ENCODE measurements around the gene RAI1.
A peak's percentile ranks its signal among the peaks of the same experiment; 100 is the strongest.

The RAI1 gene

DNA sequence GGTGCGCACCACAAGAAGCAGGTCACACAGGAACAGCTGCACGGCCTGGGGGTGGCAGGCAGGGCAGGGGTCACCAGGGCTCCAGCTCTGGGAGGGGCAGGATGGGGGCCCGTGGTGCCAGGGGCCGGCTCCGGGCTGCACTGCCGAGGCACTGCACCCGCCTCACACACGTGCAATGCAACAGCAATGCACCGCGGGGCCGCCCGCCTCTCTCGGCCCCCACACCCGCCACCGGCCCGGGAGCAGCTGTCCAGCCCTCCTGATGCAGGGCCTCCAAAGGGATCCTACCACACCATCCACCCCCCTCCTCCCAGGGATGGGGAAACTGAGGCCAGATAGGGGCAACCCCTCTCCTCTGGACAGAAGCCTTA, 132.5 kb downstream of the RAI1 start:
- Histone ChIP-seq H2BK12ac (ENCODE audit: low read length) (peak overlapping the region; percentile 51), H3K4ac (ENCODE audit: low read length) (no peak overlapping the region), H2BK15ac (ENCODE audit: low read length) (no peak overlapping the region), H3K9ac (ENCODE audit: low read depth, low read length, poor library complexity) (no peak overlapping the region), H2BK5ac (ENCODE audit: low read length) (no peak overlapping the region), H2AFZ (ENCODE audit: low read length) (no peak overlapping the region), H3K27me3 (ENCODE audit: control insufficient read depth in 3 of 3, insufficient read depth in 3 of 3, low read depth in 1 of 3, low read length in 3 of 3) (no peaks in the 10 kb centered on the region), H2BK120ac (ENCODE audit: low read depth, low read length) (no peak overlapping the region), H4K91ac (ENCODE audit: low read depth, low read length, poor library complexity) (no peak overlapping the region), H3K36me3 (replicated peaks in 1 of 2; ENCODE audit: control insufficient read depth in 2 of 2, insufficient read depth in 2 of 2, low read length in 2 of 2) (peaks cover 58 to 67% of the 10 kb centered on the region in 2 donors), H4K8ac (ENCODE audit: low read depth, low read length) (no peak overlapping the region), H3K27ac (replicated peaks; ENCODE audit: low read length) (no peak overlapping the region), H3K4me2 (ENCODE audit: insufficient read depth, low read length, poor library complexity, severe bottlenecking) (no peak overlapping the region), H3K79me1 (ENCODE audit: low read depth, low read length) (peaks cover 6% of the 10 kb centered on the region), H3K18ac (ENCODE audit: low read length) (no peak overlapping the region), H3K4me1 (ENCODE audit: control insufficient read depth in 2 of 2, insufficient read depth in 1 of 2, low read depth in 1 of 2, low read length in 2 of 2) (peaks cover 24 to 33% of the 10 kb centered on the region in 2 donors), H3K9me3 (replicated peaks in 1 of 2; ENCODE audit: control insufficient read depth in 2 of 2, insufficient read depth in 1 of 2, low read depth in 1 of 2, low read length in 2 of 2) (no peaks in the 10 kb centered on the region), H3K23ac (ENCODE audit: low read depth, low read length, poor library complexity) (peak overlapping the region; percentile 75), H3K4me3 (ENCODE audit: low read length in 2 of 2) (no peak overlapping the region), H2AK5ac (ENCODE audit: low read depth, low read length) (no peak overlapping the region), H3K14ac (ENCODE audit: low read length) (peak overlapping the region; percentile 49)
- no peak for DNase-seq (ENCODE audit: low spot score)
- WGBS, 2 donors (ENCODE audit: extremely low coverage in 2 of 2, insufficient read length in 2 of 2, insufficient replicate concordance in 1 of 2): no CpG with 5 or more reads among the region's 16 CpGs

DNA sequence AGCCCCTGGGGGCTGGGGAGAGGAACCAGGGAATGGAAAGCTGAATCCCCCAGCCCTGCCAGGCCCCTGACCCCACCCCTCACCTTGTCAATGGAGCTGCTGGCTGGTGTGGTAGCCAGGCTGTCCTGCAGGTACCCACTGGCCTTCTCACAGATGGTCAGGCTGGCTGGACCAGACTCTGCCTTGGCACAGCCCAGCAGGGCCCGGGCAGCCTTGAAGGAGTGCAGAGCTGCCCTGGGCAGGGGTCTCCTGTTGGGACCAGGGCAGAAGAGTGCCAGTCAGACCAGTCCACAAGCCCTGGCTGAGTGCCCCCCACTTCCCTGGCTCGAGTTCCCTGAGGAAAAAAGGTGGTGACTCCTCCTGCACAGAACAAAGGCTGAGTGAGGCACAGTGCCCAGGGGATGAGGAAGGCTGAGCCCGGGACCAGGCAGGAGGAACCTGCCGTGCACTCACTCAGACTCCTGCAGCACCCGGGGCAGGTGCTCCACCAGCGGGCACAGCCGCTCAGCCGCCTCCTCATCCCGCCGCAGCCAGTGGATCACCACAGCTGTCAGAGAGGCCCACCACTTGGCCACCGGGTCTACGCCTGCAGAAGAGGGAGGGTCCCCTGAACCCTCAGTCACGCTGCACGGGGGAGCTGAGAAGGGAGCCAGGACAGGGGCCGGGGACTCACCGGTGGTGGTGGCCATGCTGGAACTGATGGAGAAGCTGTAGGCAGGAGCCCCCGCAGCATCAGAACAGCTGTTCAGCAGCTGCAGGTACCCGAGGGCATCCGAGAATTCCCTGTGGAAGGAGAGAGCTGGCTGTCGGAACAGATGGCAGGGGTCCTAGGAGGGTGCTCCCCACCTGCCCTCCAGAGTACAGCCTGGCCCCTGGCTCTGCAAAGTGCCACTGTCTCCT, 133.2 kb downstream of the RAI1 start:
- H3K4ac ChIP-seq (ENCODE audit: low read length): no peak overlapping the region
- no peak for DNase-seq (ENCODE audit: low spot score)
- H2BK12ac ChIP-seq (ENCODE audit: low read length): peak overlapping the region; percentile 36
- no peak overlapping the region for H3K27ac ChIP-seq (replicated peaks; ENCODE audit: low read length)
- no peak overlapping the region for H2AK5ac ChIP-seq (ENCODE audit: low read depth, low read length)
- H3K4me2 ChIP-seq (ENCODE audit: insufficient read depth, low read length, poor library complexity, severe bottlenecking): no peak overlapping the region
- peak overlapping the region; percentile 49 for H2BK5ac ChIP-seq (ENCODE audit: low read length)
- no peaks in the 10 kb centered on the region for H3K9me3 ChIP-seq (replicated peaks in 1 of 2; ENCODE audit: control insufficient read depth in 2 of 2, insufficient read depth in 1 of 2, low read depth in 1 of 2, low read length in 2 of 2)
- H4K8ac ChIP-seq (ENCODE audit: low read depth, low read length): no peak overlapping the region
- H3K9ac ChIP-seq (ENCODE audit: low read depth, low read length, poor library complexity): no peak overlapping the region
- no peak overlapping the region for H2BK120ac ChIP-seq (ENCODE audit: low read depth, low read length)
- peaks cover 24 to 28% of the 10 kb centered on the region in 2 donors for H3K4me1 ChIP-seq (ENCODE audit: control insufficient read depth in 2 of 2, insufficient read depth in 1 of 2, low read depth in 1 of 2, low read length in 2 of 2)
- no peak overlapping the region for H3K4me3 ChIP-seq (ENCODE audit: low read length in 2 of 2)
- no peak overlapping the region for H4K91ac ChIP-seq (ENCODE audit: low read depth, low read length, poor library complexity)
- no peak overlapping the region for H2AFZ ChIP-seq (ENCODE audit: low read length)
- no CpG with 5 or more reads among the region's 20 CpGs for WGBS, 2 donors (ENCODE audit: extremely low coverage in 2 of 2, insufficient read length in 2 of 2, insufficient replicate concordance in 1 of 2)
- H3K18ac ChIP-seq (ENCODE audit: low read length): no peak overlapping the region
- peaks cover 65 to 68% of the 10 kb centered on the region in 2 donors for H3K36me3 ChIP-seq (replicated peaks in 1 of 2; ENCODE audit: control insufficient read depth in 2 of 2, insufficient read depth in 2 of 2, low read length in 2 of 2)
- H2BK15ac ChIP-seq (ENCODE audit: low read length): no peak overlapping the region
- peak overlapping the region; percentile 38 for H3K14ac ChIP-seq (ENCODE audit: low read length)
- peak overlapping the region; percentile 73 for H3K23ac ChIP-seq (ENCODE audit: low read depth, low read length, poor library complexity)
- peaks cover 6% of the 10 kb centered on the region for H3K79me1 ChIP-seq (ENCODE audit: low read depth, low read length)
- H3K27me3 ChIP-seq (ENCODE audit: control insufficient read depth in 3 of 3, insufficient read depth in 3 of 3, low read depth in 1 of 3, low read length in 3 of 3): no peaks in the 10 kb centered on the region

- no CpG with 5 or more reads among the region's 8 CpGs for WGBS, 2 donors (ENCODE audit: extremely low coverage in 2 of 2, insufficient read length in 2 of 2, insufficient replicate concordance in 1 of 2)
- no peak overlapping the region for H4K91ac ChIP-seq (ENCODE audit: low read depth, low read length, poor library complexity)
- H3K14ac ChIP-seq (ENCODE audit: low read length): no peak overlapping the region
- no peak overlapping the region for H4K8ac ChIP-seq (ENCODE audit: low read depth, low read length)
- H2BK15ac ChIP-seq (ENCODE audit: low read length): no peak overlapping the region
- no peak overlapping the region for H3K27ac ChIP-seq (replicated peaks; ENCODE audit: low read length)
- H3K9me3 ChIP-seq (replicated peaks in 1 of 2; ENCODE audit: control insufficient read depth in 2 of 2, insufficient read depth in 1 of 2, low read depth in 1 of 2, low read length in 2 of 2): no peaks in the 10 kb centered on the region
- H3K27me3 ChIP-seq (ENCODE audit: control insufficient read depth in 3 of 3, insufficient read depth in 3 of 3, low read depth in 1 of 3, low read length in 3 of 3): no peaks in the 10 kb centered on the region
- H2BK5ac ChIP-seq (ENCODE audit: low read length): peak overlapping the region; percentile 49
- H3K4ac ChIP-seq (ENCODE audit: low read length): no peak overlapping the region
- H3K18ac ChIP-seq (ENCODE audit: low read length): no peak overlapping the region
- no peak overlapping the region for H2AK5ac ChIP-seq (ENCODE audit: low read depth, low read length)
- H3K4me2 ChIP-seq (ENCODE audit: insufficient read depth, low read length, poor library complexity, severe bottlenecking): no peak overlapping the region
- DNase-seq (ENCODE audit: low spot score): no peak
- peaks cover 9% of the 10 kb centered on the region for H3K79me1 ChIP-seq (ENCODE audit: low read depth, low read length)
- no peak overlapping the region for H3K9ac ChIP-seq (ENCODE audit: low read depth, low read length, poor library complexity)
- H3K4me1 ChIP-seq (ENCODE audit: control insufficient read depth in 2 of 2, insufficient read depth in 1 of 2, low read depth in 1 of 2, low read length in 2 of 2): peaks cover 27 to 28% of the 10 kb centered on the region in 2 donors
- H3K4me3 ChIP-seq (ENCODE audit: low read length in 2 of 2): no peak overlapping the region
- H2AFZ ChIP-seq (ENCODE audit: low read length): no peak overlapping the region
- H2BK12ac ChIP-seq (ENCODE audit: low read length): no peak overlapping the region
- no peak overlapping the region for H3K23ac ChIP-seq (ENCODE audit: low read depth, low read length, poor library complexity)
- no peak overlapping the region for H2BK120ac ChIP-seq (ENCODE audit: low read depth, low read length)
- H3K36me3 ChIP-seq (replicated peaks in 1 of 2; ENCODE audit: control insufficient read depth in 2 of 2, insufficient read depth in 2 of 2, low read length in 2 of 2): peaks cover 69 to 74% of the 10 kb centered on the region in 2 donors
These were observed 133.8 kb downstream of the RAI1 start for GRCh38 chr17:17815062-17815406.

DNA sequence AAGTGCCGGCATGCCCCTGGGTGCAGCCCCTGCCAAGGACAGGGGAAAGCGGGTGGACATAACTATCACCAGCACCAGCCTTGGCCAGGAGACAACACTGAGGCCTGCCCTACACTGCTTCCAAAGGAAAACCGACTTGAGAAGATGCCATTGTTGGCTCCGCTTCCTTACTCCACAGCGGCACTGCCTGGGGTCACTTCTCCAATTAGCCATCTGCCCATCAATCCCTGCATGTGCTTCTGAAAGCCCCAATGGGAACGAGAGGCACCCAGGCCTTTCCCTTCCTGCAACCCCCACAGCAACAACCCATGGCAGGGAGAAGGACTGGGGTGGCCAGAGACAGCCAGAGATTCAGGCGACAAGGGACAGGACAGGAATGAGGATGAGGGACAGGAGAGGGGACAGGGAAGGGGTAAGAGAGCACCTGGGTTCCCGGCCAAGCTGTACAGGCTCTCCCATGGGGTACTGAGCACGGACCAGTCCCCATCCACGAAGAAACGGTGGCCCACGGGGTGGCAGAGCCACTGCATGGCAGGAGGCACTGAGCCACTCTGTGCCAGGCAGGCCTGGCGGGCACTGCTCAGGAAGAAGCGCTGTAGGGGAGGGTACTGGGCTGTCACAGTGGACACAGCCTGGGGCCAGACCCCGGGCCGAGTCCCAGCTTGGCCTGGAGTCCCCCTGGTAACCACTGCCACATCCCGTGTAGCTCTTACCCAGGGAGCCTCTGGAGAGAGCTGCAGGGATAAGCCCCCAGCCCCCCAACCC, 134.4 kb downstream of the RAI1 start:
- no peak overlapping the region for H2AK5ac ChIP-seq (ENCODE audit: low read depth, low read length)

More for the DNA sequence above, 134.4 kb downstream of the RAI1 start:
- Histone ChIP-seq H3K4ac (ENCODE audit: low read length) (no peak overlapping the region), H3K18ac (ENCODE audit: low read length) (no peak overlapping the region), H3K23ac (ENCODE audit: low read depth, low read length, poor library complexity) (no peak overlapping the region), H3K36me3 (replicated peaks in 1 of 2; ENCODE audit: control insufficient read depth in 2 of 2, insufficient read depth in 2 of 2, low read length in 2 of 2) (peaks cover 72 to 74% of the 10 kb centered on the region in 2 donors), H3K14ac (ENCODE audit: low read length) (no peak overlapping the region), H3K9me3 (replicated peaks in 1 of 2; ENCODE audit: control insufficient read depth in 2 of 2, insufficient read depth in 1 of 2, low read depth in 1 of 2, low read length in 2 of 2) (no peaks in the 10 kb centered on the region), H4K91ac (ENCODE audit: low read depth, low read length, poor library complexity) (no peak overlapping the region), H3K4me2 (ENCODE audit: insufficient read depth, low read length, poor library complexity, severe bottlenecking) (no peak overlapping the region), H2BK120ac (ENCODE audit: low read depth, low read length) (no peak overlapping the region), H2BK12ac (ENCODE audit: low read length) (no peak overlapping the region), H3K4me1 (ENCODE audit: control insufficient read depth in 2 of 2, insufficient read depth in 1 of 2, low read depth in 1 of 2, low read length in 2 of 2) (peaks cover 24 to 25% of the 10 kb centered on the region in 2 donors), H3K27me3 (ENCODE audit: control insufficient read depth in 3 of 3, insufficient read depth in 3 of 3, low read depth in 1 of 3, low read length in 3 of 3) (no peaks in the 10 kb centered on the region), H4K8ac (ENCODE audit: low read depth, low read length) (no peak overlapping the region), H2AFZ (ENCODE audit: low read length) (no peak overlapping the region), H3K79me1 (ENCODE audit: low read depth, low read length) (peaks cover 14% of the 10 kb centered on the region), H2BK5ac (ENCODE audit: low read length) (peak overlapping the region; percentile 49), H3K27ac (replicated peaks; ENCODE audit: low read length) (no peak overlapping the region), H3K9ac (ENCODE audit: low read depth, low read length, poor library complexity) (no peak overlapping the region), H2BK15ac (ENCODE audit: low read length) (no peak overlapping the region), H3K4me3 (ENCODE audit: low read length in 2 of 2) (no peak overlapping the region)
- WGBS, 2 donors (ENCODE audit: extremely low coverage in 2 of 2, insufficient read length in 2 of 2, insufficient replicate concordance in 1 of 2): no CpG with 5 or more reads among the region's 17 CpGs
- no peak for DNase-seq (ENCODE audit: low spot score)

Data from neuronal stem cell (in vitro differentiated cells).